Limb (tissue), 2 donors: ENCODE results near the gene TYROBP.
A peak's percentile ranks its signal among the peaks of the same experiment; 100 is the strongest.
"Not testable (repeated sequence)": the region's sequence is repeated elsewhere in the genome, so short reads cannot be mapped to it uniquely, and the experiment has no call there.

Source experiments
- DNase-seq, 2 donors: peaks; one replicate each; pipeline ENCODE4 v3.0.0-alpha.2; 2016; ENCODE audit errors: extremely low spot score in 2 of 2

TYROBP gene

DNA sequence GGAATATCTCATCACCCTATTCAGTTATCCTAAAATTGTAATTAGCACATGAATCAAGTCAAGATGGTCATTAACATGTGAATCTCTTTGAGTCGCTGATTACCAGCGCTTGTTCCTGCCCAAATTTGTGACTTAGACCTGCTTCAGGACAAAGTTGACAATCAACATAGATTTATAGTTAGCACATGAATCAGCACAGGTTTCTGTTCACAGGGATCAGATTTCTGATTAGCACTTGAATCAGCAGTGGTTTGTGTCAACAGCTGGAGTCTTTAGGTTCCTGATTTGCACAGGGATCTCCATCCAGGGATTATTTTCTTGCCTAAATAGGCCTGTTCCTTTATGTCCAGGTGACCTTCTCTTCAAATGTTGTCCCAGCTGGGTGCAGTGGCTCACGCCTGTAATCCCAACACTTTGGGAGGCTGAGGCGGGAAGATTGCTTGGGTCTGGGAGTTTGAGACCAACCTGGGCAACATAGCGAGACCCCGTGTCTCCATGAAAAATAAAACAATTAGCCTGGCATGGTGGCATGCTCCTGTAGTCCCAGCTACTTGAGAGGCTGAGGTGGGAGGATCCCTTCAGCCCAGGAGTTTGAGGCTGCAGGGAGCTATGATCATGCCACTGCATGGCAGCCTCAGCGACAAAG lies 24.3 kb upstream of the TYROBP start:
- no peak for DNase-seq

DNA sequence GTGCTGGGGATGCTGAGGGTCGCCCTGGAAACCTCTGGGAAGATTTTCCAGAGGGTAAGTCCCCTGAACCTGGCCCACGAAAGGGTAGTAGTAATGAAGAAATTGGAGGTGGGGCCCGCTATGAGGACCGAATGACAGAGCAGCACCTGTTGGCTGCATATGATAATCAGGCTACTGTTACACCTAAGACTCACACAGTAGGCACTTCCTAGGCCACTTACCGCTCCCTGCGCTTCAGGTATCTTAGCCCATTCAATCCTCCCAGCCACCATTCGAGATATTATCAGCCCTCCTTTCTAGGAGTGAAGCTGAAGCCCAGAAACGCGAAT lies 23.7 kb upstream of the TYROBP start:
- DNase-seq, result no peak

DNA sequence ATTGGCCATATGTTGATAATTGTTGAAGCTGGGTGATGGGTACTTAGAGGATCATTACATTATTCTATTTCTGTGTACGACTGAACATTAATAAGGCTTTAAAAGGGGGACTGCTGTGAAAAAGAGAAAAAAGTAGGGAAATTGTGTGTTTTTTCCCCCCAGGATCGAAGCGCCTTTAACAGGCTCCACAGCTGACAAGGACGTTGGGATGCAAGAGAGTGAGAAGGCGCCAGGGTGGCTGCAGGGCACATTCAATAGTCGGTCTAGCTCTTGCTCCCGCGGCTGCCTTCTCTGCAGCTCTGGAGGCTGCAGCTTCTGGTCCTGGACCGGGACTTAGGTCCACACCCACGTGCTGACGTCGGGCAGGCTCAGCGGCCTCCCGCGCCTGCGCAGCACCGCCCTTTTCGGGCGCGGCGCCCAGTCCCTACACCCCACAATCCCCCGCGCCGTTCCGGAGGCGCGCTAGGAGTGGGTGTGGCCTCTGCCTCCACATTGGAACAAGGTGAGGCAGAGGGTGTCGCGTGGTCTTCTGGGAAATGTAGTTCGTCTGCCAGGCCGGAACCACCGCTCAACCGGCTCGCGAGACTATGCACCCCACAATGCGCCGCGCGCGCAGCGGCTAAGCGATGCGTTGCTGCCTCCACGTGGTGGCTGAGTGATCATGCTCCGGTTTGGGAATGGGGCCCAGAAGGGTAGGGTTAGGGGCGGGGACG lies 23.2 kb upstream of the TYROBP start:
- peak; percentile 99 for DNase-seq

DNA sequence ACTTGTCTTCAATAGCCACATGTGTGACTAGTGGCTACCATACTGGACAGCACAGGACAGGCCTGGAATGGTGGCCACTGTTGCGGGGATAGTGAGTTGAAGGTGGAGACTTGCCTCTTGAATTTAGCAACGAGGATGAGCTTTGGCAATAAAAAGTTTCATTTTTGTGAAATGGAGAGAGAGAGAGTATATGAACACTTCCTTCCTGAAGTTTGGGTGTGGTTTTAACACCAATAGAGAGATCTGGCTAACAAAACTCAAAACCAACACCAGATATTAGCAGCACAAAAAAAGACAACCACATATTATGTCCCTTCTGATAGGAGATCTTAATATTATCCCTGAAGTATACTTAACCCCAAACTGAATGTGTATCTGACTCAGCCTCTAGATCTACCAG lies 21.8 kb upstream of the TYROBP start:
- no peak for DNase-seq

DNA sequence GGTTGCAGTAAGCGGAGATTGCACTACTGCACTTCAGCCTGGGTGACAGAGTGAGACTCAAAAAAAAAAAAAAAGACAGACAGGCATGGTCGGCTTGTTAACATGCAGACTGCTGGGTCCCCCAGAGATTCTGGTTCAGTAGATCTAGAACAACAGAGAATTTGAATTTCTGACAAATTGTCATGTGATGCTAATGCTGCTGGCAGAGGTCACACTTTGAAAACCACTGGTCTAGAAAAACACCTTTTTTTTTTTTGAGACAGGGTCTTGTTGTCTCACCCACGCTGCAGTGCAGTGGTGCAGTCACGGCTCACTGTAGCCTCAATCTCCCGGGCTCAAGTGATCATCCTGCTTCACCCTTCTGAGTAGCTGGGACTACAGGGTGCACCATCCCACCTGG lies 20.4 kb upstream of the TYROBP start:
- DNase-seq, result no peak

DNA sequence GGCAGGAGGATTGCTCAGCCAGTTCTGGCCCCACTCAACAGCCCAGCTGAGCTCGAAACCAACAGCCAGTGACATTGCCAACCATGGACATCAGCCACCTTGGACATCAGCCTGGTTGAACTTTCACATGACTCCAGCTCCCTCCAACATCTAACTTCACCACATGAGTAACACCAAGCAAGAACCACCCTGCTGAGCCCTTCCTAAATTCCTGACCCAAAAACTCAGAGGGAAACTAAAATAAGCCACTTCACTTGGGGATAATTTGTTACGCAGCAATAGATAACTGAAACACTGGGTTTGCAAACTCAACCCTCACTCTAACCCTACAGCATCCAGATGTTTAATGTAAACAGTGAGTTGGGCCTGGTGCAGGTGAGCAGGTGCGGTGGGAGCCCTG lies 17.4 kb upstream of the TYROBP start:
- no peak for DNase-seq

DNA sequence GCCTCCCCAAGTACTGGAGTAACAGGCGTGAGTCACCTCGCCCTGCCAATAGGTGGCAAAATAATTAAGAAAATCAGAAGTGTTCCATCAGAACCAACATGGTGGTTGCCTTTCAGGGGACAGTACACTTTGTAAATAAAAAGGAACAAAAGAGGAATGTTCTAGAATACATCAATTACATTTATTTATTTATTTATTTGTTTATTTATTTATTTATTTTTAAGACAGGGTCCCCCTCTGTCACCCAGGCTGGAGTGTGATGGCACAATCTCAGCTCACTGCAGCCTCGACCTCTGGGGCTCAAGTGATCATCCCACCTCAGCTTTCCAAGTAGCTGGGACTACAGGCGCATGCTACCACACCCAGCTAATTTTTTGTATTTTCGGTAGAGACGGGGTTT lies 12.9 kb upstream of the TYROBP start:
- DNase-seq, result no peak

DNA sequence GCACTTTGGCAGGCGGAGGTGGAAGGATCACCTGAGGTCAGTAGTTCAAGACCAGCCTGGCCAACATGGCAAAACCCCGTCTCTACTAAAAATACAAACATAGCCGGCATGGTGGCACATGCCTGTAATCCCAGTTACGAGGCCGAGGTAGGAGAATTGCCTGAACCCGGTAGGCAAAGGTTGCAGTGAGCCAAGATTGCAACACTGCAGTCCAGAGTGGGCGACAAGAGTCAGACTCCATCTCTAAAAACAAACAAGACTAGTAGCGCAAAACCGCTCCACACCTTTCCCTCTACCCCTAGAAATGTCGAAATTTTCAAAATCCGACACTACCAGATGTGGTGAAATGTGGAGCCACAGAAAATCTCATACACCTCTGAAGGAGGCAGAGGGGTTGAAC lies 11.2 kb upstream of the TYROBP start:
- no peak for DNase-seq

DNA sequence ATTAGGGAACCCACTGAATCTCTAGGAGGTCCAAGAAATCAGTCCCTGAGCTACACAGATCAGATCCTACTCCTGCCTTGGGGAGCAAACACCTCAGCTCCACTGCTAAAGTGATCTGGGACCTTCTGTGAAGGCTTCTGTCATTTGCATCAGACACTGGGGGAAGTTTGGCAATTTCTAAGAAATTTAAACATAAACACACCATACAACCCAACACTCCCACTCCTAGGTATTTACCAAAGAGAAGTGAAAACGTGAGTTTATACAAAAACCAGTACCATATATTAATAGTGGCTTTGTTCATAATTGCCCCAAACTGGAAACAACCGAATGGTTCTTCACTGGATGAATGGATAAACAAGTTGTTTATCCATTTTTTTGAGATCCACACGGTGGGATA lies 7.3 kb upstream of the TYROBP start:
- no peak for DNase-seq

DNA sequence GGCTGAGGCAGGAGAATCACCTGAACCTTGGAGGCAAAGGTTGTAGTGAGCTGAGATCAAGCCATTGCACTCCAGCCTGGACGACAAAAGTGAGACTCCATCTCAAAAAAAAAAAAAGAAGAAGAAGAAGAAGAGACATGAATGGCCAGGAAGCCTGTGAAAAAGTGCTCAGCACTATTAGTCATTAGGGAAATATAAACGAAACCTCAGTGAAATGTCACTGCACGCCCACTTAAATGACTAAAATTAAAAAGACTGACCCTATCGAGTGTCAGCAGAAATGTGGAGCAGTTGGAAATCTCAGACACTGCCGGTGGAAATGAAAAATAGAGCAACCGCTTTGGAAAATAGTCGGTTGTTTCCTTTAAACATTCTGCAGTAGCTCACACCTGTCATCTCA lies 5.5 kb upstream of the TYROBP start:
- no peak for DNase-seq

DNA sequence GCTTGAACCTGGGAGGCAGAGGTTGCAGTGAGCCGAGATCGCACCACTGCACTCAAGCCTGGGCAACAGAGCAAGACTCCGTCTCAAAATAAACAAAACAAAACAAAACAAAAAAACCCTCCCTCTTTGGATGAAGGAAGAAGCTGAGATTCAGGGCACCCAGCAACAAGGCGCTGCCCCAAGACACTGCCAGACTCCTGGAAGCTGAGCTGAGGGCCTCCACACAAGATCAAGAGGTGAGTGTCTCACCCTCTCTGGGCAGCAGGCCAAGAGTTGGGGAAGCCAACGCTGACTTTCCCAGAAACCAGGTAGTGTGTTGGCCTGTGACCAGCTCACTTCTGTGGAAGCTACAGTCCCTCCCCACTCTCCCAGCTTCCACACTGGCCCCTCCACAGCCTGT lies 3.7 kb upstream of the TYROBP start:
- no peak for DNase-seq

DNA sequence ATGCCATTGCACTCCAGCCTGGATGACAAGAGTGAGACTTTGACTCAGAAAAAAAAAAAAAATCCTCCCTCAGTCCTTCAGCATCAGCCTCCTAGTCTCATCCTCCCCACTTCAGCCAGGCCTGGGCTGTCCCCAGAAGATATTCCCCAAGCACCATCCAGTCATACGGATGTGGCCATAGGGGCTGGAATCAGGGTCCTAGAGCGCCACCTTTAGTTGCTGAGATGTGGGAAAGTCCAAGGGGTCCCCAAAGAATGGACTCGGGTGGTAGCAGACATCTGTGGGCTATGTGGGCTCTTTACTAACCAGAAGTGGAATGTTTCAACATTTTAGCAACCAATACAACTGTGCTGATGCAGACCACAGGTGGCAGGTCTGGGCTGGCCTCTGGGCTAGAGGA lies 3.1 kb upstream of the TYROBP start:
- DNase-seq, result no peak

DNA sequence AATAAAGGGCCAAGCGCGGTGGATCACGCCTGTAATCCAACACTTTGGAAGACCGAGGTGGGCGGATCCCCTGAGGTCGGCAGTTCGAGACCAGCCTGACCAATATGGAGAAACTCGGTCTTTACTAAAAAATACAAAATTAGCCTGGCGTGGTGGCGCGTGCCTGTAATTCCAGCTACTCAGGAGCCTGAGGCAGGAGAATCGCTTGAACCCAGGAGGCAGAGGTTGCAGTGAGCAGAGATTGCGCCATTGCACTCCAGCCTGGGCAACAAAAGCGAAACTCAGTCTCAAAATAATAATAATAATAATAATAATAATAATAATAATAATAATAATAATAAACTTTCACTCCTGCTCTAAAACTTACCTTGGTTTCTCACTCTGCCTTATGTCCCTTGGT lies 2.3 kb upstream of the TYROBP start:
- DNase-seq, result not testable (repeated sequence)

DNA sequence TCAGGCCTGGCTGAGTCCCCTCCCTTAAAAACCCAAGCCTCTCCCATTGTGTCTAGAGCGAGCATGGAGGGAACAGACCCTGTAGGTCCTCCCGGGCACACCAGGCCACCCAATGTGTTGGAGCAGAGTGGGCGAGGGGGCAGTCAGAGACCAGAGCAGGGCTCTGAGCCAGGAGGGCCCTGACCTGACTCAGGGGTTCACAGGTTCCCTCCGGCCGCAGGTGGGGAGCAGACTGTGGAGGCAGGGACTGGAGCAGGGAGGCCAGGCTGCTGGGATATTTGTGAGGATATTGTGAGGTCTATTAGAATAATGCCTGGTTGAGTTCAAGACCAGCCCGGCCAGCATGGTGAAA lies 1.6 kb upstream of the TYROBP start:
- no peak for DNase-seq

DNA sequence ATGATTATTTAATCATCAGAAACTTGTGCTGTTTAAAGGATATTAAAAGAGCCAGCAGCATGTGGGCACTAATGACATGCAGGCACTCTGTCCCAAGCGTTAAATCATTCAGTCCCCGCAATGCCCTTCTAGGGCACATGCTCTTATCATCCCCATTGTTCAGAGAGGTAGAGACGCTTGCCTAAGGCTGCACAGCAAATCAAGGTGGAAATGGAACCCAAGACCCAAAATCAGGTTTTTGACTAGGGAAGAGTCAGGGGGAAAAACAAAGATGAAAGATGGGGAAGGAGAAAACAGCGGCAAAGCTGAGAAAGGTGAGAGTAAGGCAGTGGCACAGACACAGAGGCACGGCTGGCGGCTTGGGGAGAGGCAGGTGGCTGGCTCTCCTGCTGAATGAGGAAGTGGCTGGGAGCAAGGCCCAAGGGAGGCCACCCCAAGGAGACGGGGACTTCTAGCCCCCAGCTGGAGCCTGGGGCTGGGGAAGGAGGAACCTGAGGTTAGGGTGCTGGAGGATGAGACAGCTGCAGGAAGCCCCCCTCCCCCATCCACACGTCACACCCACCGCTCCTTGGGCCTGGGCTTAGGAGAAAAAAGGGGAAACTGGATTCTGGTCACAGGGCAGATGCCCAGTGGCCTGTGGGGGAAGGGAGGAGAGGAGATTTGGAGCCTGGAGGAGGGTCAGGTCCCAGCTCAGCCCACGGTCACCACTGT lies 1.0 kb upstream of the TYROBP start:
- no peak for DNase-seq

DNA sequence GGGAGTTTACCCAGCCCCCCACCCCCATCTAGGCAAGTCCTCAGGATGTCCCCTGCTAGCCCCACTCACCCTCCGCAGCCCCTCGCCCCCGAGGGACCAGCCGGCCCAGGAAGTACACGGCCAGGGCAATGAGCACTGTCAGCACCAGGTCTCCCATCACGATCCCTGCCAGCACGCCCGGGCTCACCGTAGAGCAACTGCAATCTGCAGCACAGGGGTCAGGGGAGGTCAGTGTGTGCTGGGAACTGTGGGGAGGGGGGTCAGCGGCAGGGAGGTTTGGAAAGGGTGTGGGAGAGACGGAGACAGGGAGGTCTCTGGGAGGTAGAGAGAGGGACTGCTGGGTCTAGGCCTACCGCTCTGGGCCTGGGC lies 734 bp downstream of the TYROBP start:
- DNase-seq, result no peak

DNA sequence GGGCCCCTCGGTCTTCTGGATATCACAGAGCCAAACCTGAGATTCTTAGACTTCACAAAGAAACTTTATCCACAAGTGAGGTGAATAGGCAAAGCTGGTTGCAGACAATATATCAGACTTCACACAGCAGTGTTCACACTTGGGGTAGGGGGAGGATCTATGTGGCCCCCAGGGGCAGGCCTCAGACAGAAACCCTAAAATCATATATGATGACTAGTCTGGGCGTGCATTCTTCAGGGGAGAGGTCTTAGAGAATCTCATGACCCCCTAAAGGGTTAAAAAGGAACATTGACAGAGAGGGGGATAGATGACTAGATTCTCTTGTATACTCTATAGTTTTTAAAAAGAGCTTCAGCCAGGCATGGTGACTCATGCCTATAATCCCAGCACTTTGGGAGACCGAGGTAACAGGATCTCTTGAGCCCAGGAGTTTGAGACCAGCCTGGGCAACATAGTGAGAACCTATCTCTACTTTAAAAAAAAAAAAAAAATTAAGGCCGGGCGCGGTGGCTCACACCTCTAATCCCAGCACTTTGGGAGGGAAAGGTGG lies 2.8 kb downstream of the TYROBP start:
- no peak for DNase-seq

DNA sequence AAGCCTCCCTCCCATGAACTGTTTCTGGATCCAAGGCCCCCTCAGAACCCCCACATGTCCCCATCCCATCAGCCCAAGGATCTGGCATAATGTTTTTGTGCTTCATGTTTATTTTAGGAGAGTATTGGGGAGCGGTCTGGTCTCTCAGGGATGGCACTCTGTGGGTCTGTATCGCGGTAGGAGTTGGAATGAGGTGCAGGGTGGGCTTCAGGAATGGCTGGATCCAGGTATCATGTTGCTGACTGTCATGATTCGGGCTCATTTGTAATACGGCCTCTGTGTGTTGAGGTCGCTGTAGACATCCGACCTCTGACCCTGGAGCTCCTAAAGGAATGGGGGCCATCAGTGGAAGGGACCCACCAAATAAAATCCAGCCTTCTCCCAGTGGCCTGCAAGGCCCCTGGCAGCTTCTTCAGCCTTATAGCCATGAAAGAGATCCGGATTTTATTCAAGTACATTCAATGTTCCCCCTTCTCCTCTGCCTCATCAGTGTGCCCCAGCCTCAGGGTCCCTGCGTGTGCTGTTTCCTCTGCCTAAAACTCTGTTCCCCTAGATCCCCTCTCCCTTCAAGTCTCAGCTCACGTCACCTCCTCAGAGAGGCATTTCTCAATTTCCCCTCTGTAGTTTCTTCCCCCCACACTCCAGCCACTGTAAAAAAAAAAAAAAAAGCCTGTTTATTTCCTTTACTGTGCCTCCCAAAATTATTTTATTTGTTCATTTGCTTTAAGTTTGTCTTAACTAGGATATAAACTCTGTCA lies 3.6 kb downstream of the TYROBP start:
- DNase-seq, result no peak

DNA sequence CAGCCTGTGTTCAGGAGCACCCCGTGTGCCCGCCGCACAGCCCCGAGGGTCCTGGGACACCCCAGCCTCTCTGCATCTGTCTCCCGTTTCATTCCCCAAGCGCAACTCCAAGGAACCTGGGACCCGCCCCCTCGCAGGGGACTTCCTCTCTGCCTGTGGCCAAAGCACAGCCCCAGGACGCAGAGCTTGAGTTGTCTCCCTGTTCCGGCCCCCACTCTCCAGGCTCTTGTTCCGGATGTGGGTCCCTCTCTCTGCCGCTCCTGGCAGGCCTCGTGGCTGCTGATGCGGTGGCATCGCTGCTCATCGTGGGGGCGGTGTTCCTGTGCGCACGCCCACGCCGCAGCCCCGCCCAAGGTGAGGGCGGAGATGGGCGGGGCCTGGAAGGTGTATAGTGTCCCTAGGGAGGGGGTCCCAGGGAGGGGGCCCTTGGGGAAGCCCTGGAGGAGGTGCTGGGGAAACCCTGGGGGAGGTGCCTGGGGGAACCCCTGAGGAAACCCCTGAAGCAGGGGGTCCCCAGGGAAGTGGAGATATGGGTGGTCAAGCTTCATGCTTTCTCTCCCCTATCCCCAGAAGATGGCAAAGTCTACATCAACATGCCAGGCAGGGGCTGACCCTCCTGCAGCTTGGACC lies 4.4 kb downstream of the TYROBP start:
- peak in 1 of 2 donors; percentile 63 for DNase-seq

DNA sequence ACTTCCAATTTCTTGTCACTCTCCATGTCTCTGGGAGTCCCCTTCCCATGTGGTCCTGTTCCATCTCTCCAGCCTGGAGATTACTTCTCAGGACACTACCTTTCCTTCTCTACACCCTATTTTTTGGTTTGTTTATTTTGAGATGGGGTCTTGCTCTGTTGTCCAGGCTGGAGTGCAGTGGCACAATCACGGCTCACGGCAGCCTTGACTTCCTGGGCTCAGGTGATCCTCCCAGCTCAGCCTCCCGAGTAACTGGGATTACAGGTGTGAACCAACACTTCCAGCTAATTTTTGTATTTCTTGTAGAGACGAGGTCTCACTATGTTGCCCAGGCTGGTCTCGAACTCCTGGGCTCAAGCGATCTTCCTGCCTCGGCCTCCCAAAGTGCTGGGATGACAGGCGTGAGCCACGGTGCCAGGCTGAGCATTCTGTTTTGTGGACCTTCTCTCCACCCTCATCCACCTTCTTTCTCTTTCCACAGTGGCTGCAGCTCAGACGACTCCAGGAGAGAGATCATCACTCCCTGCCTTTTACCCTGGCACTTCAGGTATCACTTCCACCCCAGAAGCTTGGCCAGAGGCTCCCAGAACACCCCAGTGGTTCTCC lies 5.1 kb downstream of the TYROBP start:
- DNase-seq, result no peak
